WTC11 (cell line): ENCODE measurements around the gene HNRNPH3.

ENCODE experiments used
- FOXJ3 ChIP-seq: sonication (generic); formaldehyde crosslinking; IDR thresholded peaks from 2 replicates; pipeline ENCODE4 v1.9.0; 2021; ENCODE audit warnings: missing genetic modification reagents, mild to moderate bottlenecking, borderline replicate concordance
- TF ChIP-seq, protein P1 (sequence below): sonication (generic); formaldehyde crosslinking; conservative IDR thresholded peaks from 2 replicates; pipeline ENCODE4 v1.8.1; 2022; ENCODE audit warnings: mild to moderate bottlenecking, missing genetic modification reagents
- TF ChIP-seq, protein P2 (sequence below): fragments of 200-600 bp; IDR thresholded peaks from 2 replicates; pipeline ENCODE4 v1.8.0; 2022; ENCODE audit warnings: antibody characterized with exemption

DNA sequence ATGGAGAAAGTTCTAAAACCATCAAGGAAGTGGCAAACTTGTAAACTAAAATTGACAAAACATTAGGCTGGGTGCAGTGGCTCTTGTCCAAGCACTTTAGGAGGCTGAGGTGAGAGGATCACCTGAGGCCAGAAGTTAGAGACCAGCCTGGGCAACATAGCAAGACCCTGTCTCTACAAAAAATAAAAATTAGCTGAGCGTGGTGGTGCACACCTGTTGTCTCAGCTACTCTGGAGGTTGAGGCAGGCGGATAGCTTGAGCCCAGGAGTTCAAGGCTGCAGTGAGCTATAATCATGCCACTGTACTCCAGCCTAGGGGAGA, 29.4 kb upstream of the HNRNPH3 start:
- TF ChIP-seq, protein P1, sequence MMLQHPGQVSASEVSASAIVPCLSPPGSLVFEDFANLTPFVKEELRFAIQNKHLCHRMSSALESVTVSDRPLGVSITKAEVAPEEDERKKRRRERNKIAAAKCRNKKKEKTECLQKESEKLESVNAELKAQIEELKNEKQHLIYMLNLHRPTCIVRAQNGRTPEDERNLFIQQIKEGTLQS (CRISPR knock-in tag): no peak
- TF ChIP-seq, protein P2, sequence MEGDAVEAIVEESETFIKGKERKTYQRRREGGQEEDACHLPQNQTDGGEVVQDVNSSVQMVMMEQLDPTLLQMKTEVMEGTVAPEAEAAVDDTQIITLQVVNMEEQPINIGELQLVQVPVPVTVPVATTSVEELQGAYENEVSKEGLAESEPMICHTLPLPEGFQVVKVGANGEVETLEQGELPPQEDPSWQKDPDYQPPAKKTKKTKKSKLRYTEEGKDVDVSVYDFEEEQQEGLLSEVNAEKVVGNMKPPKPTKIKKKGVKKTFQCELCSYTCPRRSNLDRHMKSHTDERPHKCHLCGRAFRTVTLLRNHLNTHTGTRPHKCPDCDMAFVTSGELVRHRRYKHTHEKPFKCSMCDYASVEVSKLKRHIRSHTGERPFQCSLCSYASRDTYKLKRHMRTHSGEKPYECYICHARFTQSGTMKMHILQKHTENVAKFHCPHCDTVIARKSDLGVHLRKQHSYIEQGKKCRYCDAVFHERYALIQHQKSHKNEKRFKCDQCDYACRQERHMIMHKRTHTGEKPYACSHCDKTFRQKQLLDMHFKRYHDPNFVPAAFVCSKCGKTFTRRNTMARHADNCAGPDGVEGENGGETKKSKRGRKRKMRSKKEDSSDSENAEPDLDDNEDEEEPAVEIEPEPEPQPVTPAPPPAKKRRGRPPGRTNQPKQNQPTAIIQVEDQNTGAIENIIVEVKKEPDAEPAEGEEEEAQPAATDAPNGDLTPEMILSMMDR: no peak
- TF ChIP-seq FOXJ3 (CRISPR knock-in tag): no peak
